ENCODE measurements around the gene TUBA1C. TPM values are rescaled to one million over a fixed set of nuclear protein-coding genes. Genes with fewer than 3 reads are reported as not detected.
A peak's percentile ranks its signal among the peaks of the same experiment; 100 is the strongest.
"Not testable (repeated sequence)": the region's sequence is repeated elsewhere in the genome, so short reads cannot be mapped to it uniquely, and the experiment has no call there.

The TUBA1C gene
- total RNA-seq, 1 donor from 2014 or later, result 123 TPM

GRCh38 chr12:49244176-49244575, 20.7 kb upstream of the TUBA1C start:
- no peak for TF ChIP-seq CTCF (IDR thresholded peaks at IDR 0.05; ENCODE audit: unreplicated experiment)
- DNase-seq (ENCODE audit: low spot score in 2 of 2, unreplicated experiment in 2 of 2), result no peak
- H3K36me3 Mint-ChIP-seq, result no peaks in the 10 kb centered on the region
- peaks cover 7% of the 10 kb centered on the region for H3K4me1 Mint-ChIP-seq
- no peak overlapping the region for H3K4me3 Mint-ChIP-seq
- no peaks in the 10 kb centered on the region for H3K9me3 Mint-ChIP-seq
- peak overlapping the region; percentile 36 for H3K27ac Mint-ChIP-seq
- H3K27me3 Mint-ChIP-seq (ENCODE audit: low read depth), result no peaks in the 10 kb centered on the region

DNA sequence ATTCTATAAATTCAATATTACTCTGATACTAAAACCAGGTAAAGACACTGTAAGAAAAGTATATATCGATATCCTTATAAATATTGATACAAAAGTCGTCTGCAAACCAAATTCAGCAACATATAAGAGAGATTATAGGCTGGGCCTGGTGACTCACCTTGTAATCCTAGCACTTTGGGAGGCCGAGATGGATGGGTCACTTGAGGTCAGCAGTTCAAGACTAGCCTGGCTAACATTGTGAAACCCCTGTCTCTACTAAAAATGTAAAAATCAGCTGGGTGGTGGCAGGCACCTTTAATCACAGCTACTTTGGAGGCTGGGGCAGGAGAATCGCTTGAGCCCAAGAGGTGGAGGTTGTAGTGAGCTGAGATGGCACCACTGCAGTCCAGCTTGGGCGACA, 13.5 kb upstream of the TUBA1C start:
- Mint-ChIP-seq H3K9me3 (no peaks in the 10 kb centered on the region), H3K36me3 (no peaks in the 10 kb centered on the region), H3K4me1 (peaks cover 6% of the 10 kb centered on the region), H3K4me3 (no peak overlapping the region), H3K27ac (no peak overlapping the region), H3K27me3 (ENCODE audit: low read depth) (no peaks in the 10 kb centered on the region)
- no peak for TF ChIP-seq CTCF (IDR thresholded peaks at IDR 0.05; ENCODE audit: unreplicated experiment)
- no peak for DNase-seq (ENCODE audit: low spot score in 2 of 2, unreplicated experiment in 2 of 2)

GRCh38 chr12:49253033-49253623, 11.8 kb upstream of the TUBA1C start:
- Mint-ChIP-seq H3K9me3 (no peaks in the 10 kb centered on the region), H3K36me3 (no peaks in the 10 kb centered on the region), H3K4me1 (peaks cover 6% of the 10 kb centered on the region), H3K4me3 (no peak overlapping the region), H3K27ac (peak overlapping the region; percentile 50), H3K27me3 (ENCODE audit: low read depth) (no peaks in the 10 kb centered on the region)
- no peak for DNase-seq (ENCODE audit: low spot score in 2 of 2, unreplicated experiment in 2 of 2)
- TF ChIP-seq CTCF (IDR thresholded peaks at IDR 0.05; ENCODE audit: unreplicated experiment), result no peak

DNA sequence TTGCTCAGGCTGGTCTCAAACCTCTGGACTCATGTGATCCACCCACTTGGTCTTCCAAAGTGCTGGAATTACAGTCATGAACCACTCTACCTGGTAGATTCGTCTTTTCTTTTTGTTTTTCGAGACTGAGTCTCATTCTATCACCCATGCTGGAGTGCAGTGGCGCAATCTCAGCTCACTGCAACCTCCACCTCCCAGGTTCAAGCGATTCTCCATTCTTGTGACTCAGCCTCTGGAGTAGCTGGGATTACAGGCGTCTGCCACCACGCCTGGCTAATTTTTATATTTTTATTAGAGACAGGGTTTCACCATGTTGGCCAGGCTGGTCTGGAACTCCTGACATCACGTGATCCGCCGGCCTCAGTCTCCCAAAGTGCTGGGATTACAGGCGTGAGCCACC, 9.4 kb upstream of the TUBA1C start:
- peaks cover 14% of the 10 kb centered on the region for H3K4me1 Mint-ChIP-seq
- H3K27me3 Mint-ChIP-seq (ENCODE audit: low read depth); H3K4me3 Mint-ChIP-seq; H3K27ac Mint-ChIP-seq; H3K9me3 Mint-ChIP-seq; DNase-seq (ENCODE audit: low spot score in 2 of 2, unreplicated experiment in 2 of 2); H3K36me3 Mint-ChIP-seq: not testable (repeated sequence)

DNA sequence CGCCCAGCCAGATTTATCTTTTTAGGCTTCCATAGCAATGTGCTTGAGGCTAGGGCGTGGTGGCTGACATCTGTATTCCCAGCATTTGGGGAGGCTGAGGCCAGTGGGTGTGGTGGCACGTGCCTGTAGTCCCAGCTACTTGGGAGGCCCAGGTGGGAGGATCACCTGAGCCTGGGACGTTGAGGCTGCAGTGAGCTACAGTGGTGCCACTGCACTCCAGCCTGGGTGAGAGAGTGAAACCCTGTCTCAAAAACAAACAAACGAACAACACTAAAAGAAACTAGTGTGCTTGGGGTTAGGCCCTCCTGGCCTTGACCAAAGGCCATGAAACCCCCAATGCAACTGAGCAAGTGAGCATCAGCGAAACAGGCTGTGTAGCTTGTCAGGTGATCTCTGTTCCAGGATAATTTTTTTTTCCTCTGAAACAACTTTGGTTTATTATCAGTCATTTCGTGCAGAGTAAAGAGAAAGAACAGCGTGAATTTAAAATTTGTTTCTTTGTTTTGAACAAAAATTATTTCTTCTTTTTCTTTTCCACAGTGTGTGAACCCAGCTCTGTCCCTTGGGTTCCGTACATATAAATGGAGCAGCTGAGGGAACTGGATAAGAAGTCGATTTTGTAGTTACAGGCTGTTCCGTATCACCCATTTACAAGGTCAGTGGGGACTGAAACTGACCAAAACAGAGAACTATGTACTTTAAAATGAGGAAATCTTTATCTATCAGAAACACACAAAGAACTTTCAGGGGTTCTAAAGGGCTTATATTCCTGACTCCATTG, 8.8 kb upstream of the TUBA1C start:
- H3K4me1 Mint-ChIP-seq, result peaks cover 14% of the 10 kb centered on the region
- no peak for TF ChIP-seq CTCF (IDR thresholded peaks at IDR 0.05; ENCODE audit: unreplicated experiment)
- peak overlapping the region; percentile 61 for H3K27ac Mint-ChIP-seq
- H3K36me3 Mint-ChIP-seq, result no peaks in the 10 kb centered on the region
- H3K27me3 Mint-ChIP-seq (ENCODE audit: low read depth), result no peaks in the 10 kb centered on the region
- H3K9me3 Mint-ChIP-seq, result no peaks in the 10 kb centered on the region
- DNase-seq (ENCODE audit: low spot score in 2 of 2, unreplicated experiment in 2 of 2), result no peak
- H3K4me3 Mint-ChIP-seq, result no peak overlapping the region

DNA sequence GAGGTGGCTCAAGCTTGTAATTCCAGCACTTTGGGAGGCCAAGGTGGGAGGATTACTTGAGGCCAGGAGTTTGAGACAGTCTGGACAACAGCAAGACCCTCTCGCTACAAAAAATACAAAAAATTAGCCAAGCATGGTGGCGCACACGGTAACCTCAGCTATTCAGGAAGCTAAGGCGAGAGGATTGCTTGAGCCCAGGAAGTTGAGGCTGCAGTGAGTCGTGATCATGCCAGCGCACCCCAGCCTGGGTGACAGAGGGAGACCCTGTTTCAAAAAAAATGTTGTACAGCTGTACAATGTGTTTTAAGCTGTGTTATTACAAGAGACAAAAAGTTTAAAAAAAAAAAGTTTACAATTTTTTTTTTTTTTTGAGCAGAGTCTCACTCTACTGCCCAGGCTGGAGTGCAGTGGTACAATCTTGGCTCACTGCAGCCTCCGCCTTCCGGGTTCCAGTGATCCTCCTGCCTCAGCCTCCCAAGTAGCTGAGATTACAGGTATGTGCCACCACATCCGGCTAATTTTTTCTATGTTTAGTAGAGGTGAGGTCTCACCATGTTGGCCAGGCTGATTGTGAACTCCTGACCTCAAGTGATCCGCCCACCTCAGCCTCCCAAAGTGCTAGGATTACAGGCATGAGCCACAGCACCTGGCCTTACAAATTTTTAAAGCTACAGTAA, 7.2 kb upstream of the TUBA1C start:
- peaks cover 12% of the 10 kb centered on the region for H3K4me1 Mint-ChIP-seq
- DNase-seq (ENCODE audit: low spot score in 2 of 2, unreplicated experiment in 2 of 2); H3K27me3 Mint-ChIP-seq (ENCODE audit: low read depth); H3K36me3 Mint-ChIP-seq; H3K9me3 Mint-ChIP-seq; H3K27ac Mint-ChIP-seq; H3K4me3 Mint-ChIP-seq: not testable (repeated sequence)
